HG02884 (cell line): ENCODE data around the gene TMEM181.

Experiments used
- ATAC-seq: cut with Tn5 transposase; IDR thresholded peaks from one replicate; pipeline ENCODE4 v1.9.1; 2021; ENCODE audit warnings: mild to moderate bottlenecking, moderate library complexity; ENCODE audit not compliant: unreplicated experiment

The TMEM181 gene

DNA sequence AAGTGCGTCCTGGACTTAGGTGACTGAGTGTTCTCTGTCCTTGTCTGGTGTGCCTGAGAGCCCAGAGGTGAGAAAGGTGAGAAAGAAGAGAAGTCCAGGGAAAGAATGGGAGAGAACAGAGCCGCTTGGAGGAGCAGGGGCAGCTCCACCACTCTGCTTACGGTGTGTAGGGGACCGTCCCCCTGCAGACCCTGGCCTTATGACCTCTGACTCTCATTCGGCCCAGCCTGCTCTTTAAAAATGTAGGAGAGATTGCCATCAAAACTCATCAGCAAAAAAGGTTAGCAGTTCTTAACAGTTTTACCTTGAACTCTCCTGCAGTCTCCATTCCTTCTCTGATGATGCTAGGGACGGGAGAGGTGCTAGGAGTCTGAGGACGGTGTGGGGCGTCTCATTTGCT is 2.0 kb downstream of the TMEM181 start:
- ATAC-seq, result no peak

DNA sequence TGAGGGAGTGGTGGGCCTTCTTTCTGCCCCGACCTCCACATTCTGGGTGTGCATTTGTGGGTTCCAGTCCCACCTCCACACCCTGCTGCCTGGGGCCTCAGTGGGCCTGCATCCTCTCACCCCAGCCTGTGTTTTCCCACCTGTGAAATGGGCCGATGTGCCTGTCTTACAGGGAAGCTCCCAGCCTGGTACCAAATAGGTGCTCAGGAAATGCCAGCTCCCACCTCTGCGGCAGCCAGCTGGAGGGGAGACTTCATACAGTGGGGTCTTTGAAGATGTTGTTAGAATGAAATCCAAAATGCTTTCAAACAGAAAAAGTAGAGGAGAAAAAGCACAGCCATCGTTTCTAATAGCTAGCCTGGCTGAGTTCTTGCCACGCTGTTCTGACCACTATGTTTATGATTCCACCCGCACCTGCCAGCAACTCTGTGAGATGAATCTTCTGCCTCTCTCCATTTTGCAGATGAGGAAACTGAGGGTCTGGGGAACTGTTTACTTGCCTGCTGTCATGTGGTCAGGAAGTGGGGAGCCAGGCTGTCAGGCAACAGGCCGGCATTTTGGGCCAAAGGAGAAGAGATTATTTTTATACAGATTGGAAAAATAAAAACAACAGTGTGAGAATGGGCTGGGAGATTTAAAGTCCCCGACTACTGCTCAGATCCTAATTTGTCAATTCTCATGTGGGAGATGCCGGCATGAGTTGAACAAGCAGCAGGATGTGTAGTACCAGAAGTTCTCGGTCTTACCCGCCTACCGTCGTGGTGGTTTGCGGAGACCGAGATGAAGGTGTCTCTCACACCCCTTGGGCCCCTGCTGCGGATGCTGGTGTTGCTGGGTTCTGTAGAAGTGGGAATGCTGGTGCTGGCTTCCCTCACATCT is 4.6 kb downstream of the TMEM181 start:
- ATAC-seq, result no peak

DNA sequence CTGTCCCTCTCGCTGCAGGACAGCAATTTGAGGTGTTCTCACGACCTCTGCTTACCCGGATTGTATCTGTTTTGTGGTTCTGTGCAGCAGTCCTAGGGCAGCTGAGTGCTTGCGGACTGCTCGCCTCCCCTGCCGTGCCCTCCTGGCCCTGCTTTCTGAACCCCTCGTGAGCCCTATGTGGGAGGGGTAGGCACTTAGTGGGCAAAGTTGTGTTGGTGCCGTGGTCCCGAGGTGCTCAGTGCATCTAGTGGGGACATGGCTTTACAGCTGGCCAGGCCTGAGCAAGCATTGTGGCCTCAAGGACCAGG is 5.2 kb downstream of the TMEM181 start:
- no peak for ATAC-seq

DNA sequence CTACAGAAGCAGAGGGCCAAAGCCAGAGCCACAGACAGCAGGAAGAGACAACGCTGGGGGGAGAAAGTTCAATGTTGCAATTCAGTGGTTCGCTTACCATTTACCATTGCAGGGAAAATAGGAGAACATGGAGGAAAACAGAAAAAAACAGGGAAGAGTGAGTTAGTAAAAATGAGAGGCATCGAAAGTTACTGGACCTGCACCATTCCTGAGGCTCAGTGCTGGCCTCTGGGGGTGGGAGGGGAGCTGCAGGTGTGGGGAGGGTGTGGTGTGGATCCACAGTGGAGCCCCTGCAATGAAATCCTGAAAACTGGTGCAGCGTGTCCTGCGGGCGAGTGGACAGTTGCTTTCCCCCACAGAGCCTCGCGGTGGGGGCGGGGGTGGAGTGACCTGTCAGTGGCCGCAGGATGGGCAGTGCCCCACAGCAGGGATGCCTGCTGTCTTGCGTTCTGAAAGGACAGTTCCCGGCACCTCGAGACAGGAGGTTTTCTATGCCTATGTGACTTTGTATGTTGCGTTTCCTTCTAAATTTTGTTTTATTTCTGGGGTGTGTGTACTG is 5.7 kb downstream of the TMEM181 start:
- no peak for ATAC-seq

DNA sequence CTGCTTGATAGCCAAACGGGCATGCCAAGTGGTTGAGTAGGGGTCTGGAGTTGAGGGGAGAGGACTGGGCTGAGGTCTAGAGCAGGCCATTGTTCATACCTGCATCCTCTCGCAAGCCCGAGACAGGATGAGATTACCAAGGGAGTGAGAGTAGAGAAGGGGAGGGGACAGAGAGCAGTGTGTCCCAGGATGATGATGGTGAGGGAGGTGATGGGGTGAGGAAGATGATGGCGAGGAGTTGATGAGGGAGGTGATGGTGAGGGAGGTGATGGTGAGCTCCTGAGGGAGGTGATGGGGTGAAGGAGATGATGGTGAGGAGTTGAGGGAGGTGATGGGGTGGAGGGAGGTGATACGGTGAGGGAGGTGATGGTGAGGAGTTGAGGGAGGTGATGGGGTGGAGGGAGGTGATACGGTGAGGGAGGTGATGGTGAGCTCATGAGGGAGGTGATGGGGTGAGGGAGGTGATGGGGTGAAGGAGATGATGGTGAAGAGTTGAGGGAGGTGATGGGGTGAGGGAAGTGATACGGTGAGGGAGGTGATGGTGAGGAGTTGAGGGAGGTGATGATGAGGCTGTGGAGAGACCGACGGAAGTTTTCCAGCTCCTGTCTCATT is 6.4 kb downstream of the TMEM181 start:
- ATAC-seq, result no peak

DNA sequence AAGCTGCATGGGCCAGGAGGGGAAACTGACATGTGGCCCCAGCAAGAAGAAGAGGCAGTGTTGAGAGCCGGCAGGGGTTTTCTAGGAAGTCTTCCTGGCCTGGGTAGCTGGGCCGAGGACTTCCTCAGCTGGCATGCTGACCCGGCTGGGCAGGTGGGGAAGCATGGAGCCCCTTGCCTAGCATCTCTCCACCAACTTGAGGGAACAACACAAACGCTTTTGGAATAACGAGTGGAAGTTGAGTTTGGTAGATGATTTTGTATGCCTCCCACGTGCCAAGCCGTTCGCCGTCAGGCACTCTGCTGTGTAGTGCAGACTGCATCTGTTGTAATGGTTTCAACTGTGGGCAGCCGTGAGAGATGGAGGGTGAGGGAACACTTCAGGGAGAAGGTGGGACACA is 7.3 kb downstream of the TMEM181 start:
- no peak for ATAC-seq

DNA sequence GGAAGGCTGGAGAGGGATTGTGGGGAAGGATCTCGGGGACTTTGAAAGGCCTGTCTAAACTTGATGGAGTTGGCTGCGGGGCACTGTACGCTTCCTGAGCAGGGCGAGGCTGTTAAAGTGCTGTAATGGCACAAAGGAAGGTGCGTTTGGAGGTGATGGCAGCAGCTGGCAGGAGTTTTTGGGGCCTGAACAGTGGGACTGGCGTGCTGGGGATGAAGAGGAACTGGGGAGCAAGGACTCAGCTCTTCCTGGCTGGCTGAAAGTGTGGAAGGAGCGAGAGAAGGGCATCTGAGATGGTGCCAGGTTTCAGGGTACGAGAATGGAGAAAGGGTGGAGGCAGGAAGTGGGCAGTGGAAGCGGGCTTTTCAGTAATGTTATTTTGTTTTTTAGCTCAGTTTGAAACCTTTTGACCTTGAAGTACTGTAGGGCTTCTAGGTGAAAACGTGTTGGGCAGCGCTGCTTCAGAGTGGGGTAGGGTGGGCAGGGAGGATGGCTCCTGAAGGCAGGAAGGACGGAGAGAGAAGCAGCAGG is 8.0 kb downstream of the TMEM181 start:
- ATAC-seq, result no peak

DNA sequence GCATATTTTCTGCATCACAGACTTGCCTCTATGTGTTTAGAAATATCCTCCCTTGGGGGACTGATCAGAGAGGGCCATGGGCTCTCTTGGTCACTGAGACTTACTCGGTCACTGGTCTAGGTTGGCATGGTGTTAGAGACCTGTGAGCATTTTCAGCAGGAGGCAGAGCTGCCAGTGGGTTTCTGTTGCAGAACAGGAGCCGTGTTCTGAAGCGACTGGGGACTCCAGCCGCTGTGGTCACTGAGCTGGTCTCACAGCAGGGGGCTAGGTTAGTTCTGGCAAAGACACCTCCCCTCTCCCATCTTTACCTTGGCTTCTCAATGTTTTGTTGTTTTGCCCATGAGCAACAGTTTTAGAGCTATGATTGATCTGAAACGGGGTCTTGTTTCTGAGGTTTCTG is 8.7 kb downstream of the TMEM181 start:
- no peak for ATAC-seq

DNA sequence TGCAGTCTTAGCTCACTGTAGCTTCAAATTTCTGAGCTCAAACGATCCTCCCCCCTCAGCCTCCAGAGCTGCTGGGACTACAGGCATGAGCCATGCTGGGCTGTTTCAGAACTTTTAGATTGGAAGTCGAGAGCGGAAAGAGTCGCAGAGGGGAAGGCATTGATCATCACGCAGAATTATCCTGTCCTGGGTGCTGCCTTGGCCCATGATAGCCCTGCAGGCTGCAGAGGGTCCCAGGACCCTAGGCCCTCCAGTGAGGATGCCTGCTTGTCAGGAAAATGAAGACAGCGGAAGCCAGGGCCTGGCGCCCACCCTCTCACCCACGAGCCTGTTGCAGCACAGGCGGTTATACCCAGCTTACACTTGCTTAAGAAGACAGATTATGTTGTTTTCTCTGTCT is 9.1 kb downstream of the TMEM181 start:
- ATAC-seq, result no peak

DNA sequence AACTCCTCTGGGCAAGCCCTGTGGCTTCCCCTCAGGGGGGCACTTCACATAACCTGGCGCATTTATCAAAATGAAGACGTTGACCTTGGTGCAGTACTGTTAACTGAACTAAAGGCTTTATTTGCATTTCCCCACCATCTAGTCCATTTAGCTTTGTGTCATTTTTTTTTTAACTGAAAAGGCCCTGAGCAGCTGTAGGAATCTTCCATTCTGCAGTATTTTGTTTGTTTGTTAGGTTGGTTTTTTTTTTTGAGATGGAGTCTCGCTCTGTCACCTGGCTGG is 10.7 kb downstream of the TMEM181 start:
- no peak for ATAC-seq

DNA sequence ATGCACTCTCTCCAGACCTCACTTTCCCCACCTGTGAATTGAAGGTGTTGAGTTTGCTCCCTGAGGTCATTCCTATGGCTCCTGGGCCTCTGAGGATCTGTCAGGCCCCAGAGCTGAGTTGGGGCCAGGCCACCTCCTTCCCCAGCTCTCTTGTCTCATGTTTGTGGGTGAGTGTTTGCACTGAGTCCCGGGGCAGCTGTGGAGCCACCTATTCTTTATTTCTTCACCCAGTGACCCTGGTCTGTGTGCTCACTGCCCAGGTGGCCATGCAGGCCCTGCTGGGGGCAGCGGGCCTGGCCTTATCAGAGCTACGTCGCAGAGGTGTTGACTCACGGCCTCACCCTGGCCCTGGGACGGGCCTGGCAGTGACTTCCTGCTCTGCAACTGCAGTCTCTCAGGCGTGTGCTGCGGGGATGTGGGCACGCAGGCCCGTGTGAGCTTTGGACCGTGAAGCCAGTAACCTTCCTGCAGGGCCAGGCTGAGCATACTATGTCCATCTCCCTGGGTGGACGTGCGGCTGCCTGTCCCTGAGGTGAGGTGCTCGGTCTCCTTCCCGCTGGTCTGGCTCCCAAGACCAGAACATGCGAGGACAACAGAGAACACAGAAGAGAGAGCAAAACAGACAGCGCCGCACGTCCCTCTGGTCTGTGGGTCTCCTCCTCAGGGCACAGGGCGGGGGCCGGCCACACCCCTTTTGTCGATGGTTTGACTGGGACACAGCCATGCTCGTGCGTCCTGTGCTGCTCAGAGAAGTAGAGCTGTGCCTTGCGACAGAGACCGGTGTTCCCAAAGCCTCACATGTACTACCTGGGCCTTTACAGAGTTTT is 12.1 kb downstream of the TMEM181 start:
- no peak for ATAC-seq

DNA sequence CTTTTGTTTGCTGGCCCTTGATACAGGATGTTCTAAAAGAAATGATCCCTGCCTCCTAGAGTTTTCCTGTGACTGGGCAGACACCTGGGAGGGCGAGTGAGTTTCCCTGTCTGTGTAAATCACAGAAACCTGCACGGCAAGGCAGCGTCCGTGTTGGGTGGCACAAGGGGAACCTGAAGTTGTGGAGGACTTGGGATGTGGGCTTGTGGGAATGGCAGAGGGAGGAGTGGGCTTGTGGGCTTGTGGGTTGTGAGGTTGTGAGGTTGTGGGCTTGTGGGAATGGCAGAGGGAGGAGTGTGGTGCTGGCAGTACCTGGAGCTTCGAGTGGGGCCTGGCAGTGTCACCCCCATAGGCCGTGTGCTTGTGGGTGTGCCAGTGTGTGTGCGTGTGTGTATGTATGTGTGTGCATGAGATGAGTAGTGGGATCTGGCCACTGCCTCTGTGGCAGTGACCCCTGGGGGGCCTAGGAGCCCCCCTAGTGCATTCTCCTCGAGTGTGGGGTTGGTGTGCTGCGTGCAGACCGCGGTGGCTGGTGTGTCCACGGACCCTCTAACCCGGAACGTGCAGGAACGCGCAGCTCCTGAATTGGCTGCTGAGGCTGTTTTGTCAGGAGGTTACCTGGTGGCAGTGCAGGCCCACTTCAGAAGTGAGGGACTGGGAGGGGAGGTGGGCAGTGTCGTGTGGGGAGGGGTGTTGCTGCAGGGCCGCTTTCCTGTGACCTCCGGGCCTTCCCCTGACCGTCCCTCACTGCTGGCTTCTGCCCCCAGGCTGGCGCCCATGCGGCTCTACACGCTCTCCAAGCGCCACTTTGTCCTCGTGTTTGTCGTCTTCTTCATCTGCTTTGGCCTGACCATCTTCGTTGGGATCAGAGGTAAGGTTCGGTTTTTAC is 13.0 kb downstream of the TMEM181 start:
- ATAC-seq, result no peak

DNA sequence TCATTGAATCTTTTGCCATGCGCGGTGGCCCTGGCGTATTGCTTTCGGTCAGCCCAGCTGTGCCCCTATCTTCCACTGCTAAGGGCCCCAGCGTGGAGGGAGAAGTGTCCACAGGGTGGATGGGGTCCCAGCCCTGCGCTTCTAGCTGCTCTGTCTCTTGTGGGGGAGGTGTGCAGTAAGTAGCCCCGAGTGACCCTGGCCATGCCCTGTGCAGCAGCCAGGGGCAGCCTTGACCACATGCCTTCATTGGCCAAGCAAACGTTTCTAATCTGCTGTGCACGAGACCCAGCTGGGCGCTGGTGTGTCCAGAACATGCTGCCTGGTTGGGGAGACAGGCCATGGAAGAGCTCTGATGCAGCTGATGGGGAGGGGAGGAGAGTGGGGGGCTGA is 13.6 kb downstream of the TMEM181 start:
- ATAC-seq, result no peak

DNA sequence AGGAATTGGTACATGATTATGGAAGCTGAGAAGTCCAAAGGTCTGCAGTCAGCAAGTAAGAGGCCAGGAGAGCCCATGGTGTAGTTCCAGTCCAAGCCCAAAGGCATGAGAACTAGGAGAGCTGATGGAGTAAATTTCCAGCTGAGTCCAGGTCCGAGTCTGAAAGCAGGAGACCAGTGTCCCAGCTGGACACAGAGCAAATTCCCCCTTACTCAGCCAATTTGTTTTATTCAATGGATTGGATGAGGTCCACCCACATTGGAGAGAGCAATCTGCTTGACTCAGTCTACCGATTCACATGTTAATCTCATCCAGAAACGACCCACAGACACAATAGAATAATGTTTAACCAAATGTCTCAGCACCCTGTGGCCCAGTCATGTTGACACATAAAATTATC is 14.9 kb downstream of the TMEM181 start:
- no peak for ATAC-seq

DNA sequence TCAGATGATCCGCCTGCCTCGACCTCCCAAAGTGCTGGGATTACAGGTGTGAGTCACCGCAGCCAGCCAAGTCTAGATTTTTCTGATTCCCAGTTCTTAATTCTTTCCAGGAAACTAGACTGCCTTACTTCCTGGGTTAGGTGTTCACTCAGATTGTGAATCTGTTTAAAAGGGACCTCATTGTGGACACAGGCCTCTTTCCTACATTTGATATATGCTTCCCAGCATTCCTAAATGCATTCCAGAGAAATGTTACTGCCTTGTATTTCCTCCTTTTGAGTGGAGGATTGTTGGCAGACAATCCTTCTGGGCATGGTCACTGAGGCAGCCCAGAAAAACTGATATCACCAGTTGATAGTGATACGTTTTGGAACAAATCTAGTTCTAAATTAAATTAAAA is 15.7 kb downstream of the TMEM181 start:
- ATAC-seq, result no peak

DNA sequence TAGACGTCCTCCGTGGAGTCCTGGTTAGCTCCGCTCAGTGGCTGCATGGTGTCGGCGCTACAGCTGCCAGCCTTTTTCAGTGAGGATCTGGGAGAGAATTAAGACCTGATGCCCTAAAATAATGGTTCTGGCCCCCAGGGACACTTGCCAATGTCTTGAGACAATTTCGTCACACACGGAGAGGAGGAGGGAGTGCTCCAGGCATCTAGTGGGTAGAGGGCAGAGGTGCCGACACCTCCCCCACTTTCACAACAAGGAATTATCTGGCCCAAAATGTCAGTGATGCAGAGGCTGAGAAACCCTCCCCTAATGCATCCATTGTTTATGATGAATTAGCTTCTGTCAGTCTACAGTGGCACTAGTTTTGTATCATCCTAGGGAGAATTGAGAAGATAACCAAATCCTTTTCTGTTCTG is 24.4 kb downstream of the TMEM181 start:
- no peak for ATAC-seq

DNA sequence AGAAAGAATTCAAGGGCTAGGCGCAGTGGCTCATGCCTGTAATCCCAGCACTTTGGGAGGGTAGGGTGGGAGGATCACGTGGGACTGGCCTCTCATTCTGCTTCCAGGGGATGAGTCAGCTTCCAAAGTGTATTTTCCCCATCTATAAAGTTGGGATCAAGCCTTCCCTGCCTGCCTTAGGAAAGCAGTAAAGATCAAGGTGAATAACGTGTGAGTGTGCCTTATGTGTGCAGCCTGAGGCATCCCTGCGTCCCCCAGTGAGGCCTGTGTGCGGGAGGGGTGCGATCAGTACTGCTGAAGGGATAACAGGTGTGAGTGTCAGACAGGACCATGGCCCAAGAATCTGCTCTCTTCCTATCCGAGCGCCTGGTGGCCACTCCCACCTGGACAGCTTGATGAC is 26.8 kb downstream of the TMEM181 start:
- ATAC-seq, result no peak

DNA sequence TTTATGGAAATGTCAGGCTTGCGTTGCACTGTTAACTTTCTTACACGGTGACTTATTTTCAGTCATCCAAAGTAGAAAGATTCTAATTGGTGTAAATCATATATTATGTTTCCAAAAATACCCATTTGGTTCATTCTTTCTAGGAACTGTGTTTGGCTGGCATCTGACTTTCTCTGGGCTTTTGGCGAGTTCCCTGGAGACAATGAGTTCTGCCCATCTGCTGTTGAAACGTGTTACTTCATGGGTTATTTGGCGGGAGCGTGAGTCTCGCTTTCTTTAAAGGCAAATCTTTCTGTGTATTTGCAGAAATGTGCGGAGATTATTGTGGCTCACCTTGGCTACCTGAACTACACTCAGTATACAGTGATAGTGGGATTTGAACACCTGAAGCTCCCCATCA is 29.5 kb downstream of the TMEM181 start:
- no peak for ATAC-seq

DNA sequence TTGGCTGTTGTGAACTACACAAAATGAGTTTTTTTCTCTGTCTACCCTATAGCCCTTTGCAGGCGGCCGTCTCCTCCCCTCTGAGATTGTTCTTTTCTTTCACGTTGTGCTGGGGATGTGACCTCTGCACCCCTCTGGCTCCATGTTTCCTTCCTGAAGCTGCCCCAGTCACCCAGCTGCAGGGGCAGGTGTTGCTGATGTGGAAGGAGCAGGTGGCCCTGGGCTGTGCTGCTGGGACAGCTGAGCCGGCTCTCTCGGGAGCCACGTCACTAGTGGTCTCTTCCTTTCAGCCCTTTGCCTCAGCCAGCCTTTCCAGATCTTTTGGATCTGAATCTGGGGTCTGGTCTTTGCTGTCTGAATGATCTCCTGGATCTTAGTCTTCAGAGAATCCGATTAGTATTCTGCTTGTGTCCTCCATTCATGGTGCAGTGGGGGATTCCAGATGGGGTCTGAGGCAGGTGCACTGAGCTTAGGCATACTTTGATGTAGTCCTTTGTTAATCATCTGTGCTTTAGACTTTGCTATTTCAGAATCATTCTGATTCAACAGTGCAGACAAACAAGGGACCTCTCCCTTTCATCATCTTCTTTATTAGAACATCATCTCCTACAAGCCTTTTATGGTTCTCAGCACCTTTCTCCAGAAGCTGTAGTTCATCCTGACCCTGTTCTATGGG is 31.4 kb downstream of the TMEM181 start:
- no peak for ATAC-seq

DNA sequence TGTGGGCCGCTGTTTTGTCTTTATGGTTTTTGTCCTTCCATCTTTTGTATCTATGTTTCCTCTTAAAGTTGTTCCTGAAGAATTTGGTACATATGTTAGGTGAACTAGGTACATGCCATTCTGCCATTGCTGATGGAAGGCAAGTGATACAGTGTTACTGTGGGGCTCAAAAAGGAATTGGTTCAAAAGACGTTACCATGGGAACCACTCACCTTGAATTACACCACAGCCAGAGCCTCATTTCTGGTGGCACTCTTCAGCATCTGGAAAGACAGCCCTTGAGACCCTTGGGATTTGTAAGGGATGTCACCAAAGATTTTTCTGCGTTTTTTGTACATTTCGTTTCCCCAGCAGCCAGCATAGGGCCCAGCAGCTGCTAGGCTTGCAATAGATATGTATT is 31.9 kb downstream of the TMEM181 start:
- ATAC-seq, result no peak
